ENCODE data around the gene MYMK. TPM values are rescaled to one million over a fixed set of nuclear protein-coding genes. Genes with fewer than 3 reads are reported as not detected.

MYMK gene
- total and polyA plus RNA-seq, 2 experiments from 2014 or later, result not detected

- DNase-seq (ENCODE audit: low spot score), result no peak
These were observed 37.3 kb upstream of the MYMK start for GRCh38 chr9:133561976-133562554.

More at GRCh38 chr9:133561976-133562554, 37.3 kb upstream of the MYMK start:
- Histone ChIP-seq H3K36me3 (ENCODE audit: insufficient read depth) (no peaks in the 10 kb centered on the region), H3K27me3 (ENCODE audit: insufficient read depth) (no peaks in the 10 kb centered on the region), H3K9me2 (ENCODE audit: insufficient read depth) (no peaks in the 10 kb centered on the region), H4K20me1 (replicated peaks; ENCODE audit: insufficient read depth) (no peaks in the 10 kb centered on the region), H3K79me2 (replicated peaks; ENCODE audit: insufficient read depth) (no peaks in the 10 kb centered on the region), H3K4me3 (no peak overlapping the region), H3F3A (replicated peaks; ENCODE audit: low read depth) (no peaks in the 10 kb centered on the region), H3K4me1 (ENCODE audit: insufficient read depth) (peaks cover 5% of the 10 kb centered on the region), H2AFZ (no peak overlapping the region), H3K27ac (ENCODE audit: low read depth) (no peak overlapping the region), H3K4me2 (no peak overlapping the region)
- peaks cover 11% of the 10 kb centered on the region for H3K27me3 Mint-ChIP-seq (ENCODE audit: insufficient read depth, low read depth, poor library complexity)
- H3K27ac Mint-ChIP-seq, result no peak overlapping the region
- TF ChIP-seq ETS1 (IDR thresholded peaks at IDR 0.05) (no peak), EZH2 (IDR thresholded peaks at IDR 0.05; ENCODE audit: low read depth, unreplicated experiment) (no peak), CTCF (conservative IDR thresholded peaks at IDR 0.05; ENCODE audit: low read depth in 2 of 2) (no peak), ZNF331 (CRISPR knock-in tag; IDR thresholded peaks at IDR 0.05; ENCODE audit: low read depth) (no peak), JUNB (IDR thresholded peaks at IDR 0.05; ENCODE audit: unreplicated experiment) (no peak), CREB1 (CRISPR knock-in tag; IDR thresholded peaks at IDR 0.05; ENCODE audit: low read depth) (no peak), ZNF114 (CRISPR knock-in tag; IDR thresholded peaks at IDR 0.05) (no peak), POLR2AphosphoS5 (IDR thresholded peaks at IDR 0.05; ENCODE audit: low read depth) (no peak), ZNF462 (CRISPR knock-in tag; IDR thresholded peaks at IDR 0.05) (no peak), STAT1 (IDR thresholded peaks at IDR 0.05; ENCODE audit: unreplicated experiment) (no peak), REST (IDR thresholded peaks at IDR 0.05; ENCODE audit: unreplicated experiment) (no peak), EZH2phosphoT487 (IDR thresholded peaks at IDR 0.05; ENCODE audit: unreplicated experiment) (no peak), NANOG (IDR thresholded peaks at IDR 0.05; ENCODE audit: borderline replicate concordance) (no peak)
- no peaks in the 10 kb centered on the region; the same call in 2 of the 3 replicates for H3K9me3 Mint-ChIP-seq
- no peak for ATAC-seq
- no peak overlapping the region for H3K4me3 Mint-ChIP-seq
- peaks cover 32% of the 10 kb centered on the region for H3K4me1 Mint-ChIP-seq
- H3K36me3 Mint-ChIP-seq (ENCODE audit: low read depth), result no peaks in the 10 kb centered on the region

Data from GM23338 (cell line).